Natural killer cell (primary cell): Measurements from ENCODE around the gene CALCB. TPM values are rescaled to one million over a fixed set of nuclear protein-coding genes. Genes with fewer than 3 reads are reported as not detected.

ENCODE experiments used
- ATAC-seq, 3 donors: fragments of 150-1000 bp in 2 of 3; fragments of 200-7000 bp in 1 of 3; cut with Tn5 transposase; 1 replicate in 1 of 3; 2 replicates in 2 of 3; pipeline ENCODE4 v1.10.0; 2021; ENCODE audit warnings: mild to moderate bottlenecking in 2 of 3, moderate library complexity in 2 of 3
- DNase-seq, 2 donors: peaks; one replicate each; pipeline versions ENCODE4 v3.0.0 to v3.0.0-alpha.2; 2013 to 2021; ENCODE audit warnings: mixed read lengths in 1 of 2
- H3K27ac ChIP-seq: one replicate; pipeline ENCODE4 v1.5.1; 2013; ENCODE audit warnings: mild to moderate bottlenecking, low read length
- H3K27me3 ChIP-seq: one replicate; pipeline ENCODE4 v1.6.1; 2013; ENCODE audit warnings: low read length; ENCODE audit not compliant: control insufficient read depth, insufficient read depth
- H3K36me3 ChIP-seq: one replicate; pipeline ENCODE4 v1.6.1; 2013; ENCODE audit warnings: low read length; ENCODE audit not compliant: control insufficient read depth, insufficient read depth
- H3K4me1 ChIP-seq: one replicate; pipeline ENCODE4 v1.6.1; 2013; ENCODE audit warnings: low read length; ENCODE audit not compliant: control insufficient read depth, insufficient read depth
- H3K4me3 ChIP-seq: one replicate; pipeline ENCODE4 v1.5.1; 2013; ENCODE audit warnings: low read length
- H3K9me3 ChIP-seq: one replicate; pipeline ENCODE4 v1.6.1; 2013; ENCODE audit warnings: low read length; ENCODE audit not compliant: control insufficient read depth, insufficient read depth
- H3K27ac Mint-ChIP-seq, 2 donors: one replicate each; pipeline ENCODE4 v1.8.0; 2022; ENCODE audit warnings: mild to moderate bottlenecking in 2 of 2, mixed read lengths in 2 of 2, moderate library complexity in 1 of 2
- H3K27me3 Mint-ChIP-seq, 2 donors: one replicate each; pipeline ENCODE4 v1.8.0; 2022; ENCODE audit warnings: low read depth in 2 of 2, mixed read lengths in 2 of 2
- H3K36me3 Mint-ChIP-seq: one replicate; pipeline ENCODE4 v1.8.0; 2022; ENCODE audit warnings: mixed read lengths
- H3K4me1 Mint-ChIP-seq, 2 donors: one replicate each; pipeline ENCODE4 v1.8.0; 2022; ENCODE audit warnings: mixed read lengths in 2 of 2
- H3K4me3 Mint-ChIP-seq: one replicate; pipeline ENCODE4 v1.8.0; 2022; ENCODE audit warnings: mild to moderate bottlenecking, moderate library complexity, mixed read lengths
- H3K9me3 Mint-ChIP-seq, 2 donors: one replicate each; pipeline ENCODE4 v1.8.0; 2022; ENCODE audit warnings: mixed read lengths in 2 of 2
- WGBS: methylation state at CpG from one replicate; pipeline ENCODE4 v1.1.7; 2013; ENCODE audit warnings: missing lambda C conversion rate; ENCODE audit not compliant: insufficient coverage; 5-methylcytosine and 5-hydroxymethylcytosine counted together
- intact Hi-C: fragments of 100-400 bp; cut with micrococcal nuclease; formaldehyde crosslinking; loops from one replicate; pipeline ENCODE4 v1.14.2; 2022
- total RNA-seq, 4 donors: library from RNA; stranded (reverse); fragments of 120-200 nt in 1 of 4; gene quantifications; one replicate each; pipeline versions ENCODE4 v1.2.3 to v1.2.4, GENCODE V29; 2013 to 2022
- TF ChIP-seq, protein P1 (sequence below): fragments of 200-600 bp; IDR thresholded peaks from one replicate; pipeline ENCODE4 v1.8.0; 2022; ENCODE audit warnings: antibody characterized with exemption

The CALCB gene
- total RNA-seq, 3 donors from 2014 or later (not counting 1 experiment from before 2014, with no cell fraction given) = 0.19 to 1.3 (median 0.27) TPM

GRCh38 chr11:15097411-15097810, 24.0 kb downstream of the CALCB start:
- no peaks in the 10 kb centered on the region for H3K36me3 Mint-ChIP-seq
- Histone ChIP-seq H3K36me3 (no peaks in the 10 kb centered on the region), H3K4me1 (peaks cover 4% of the 10 kb centered on the region), H3K27ac (no peak overlapping the region), H3K27me3 (peaks cover 2% of the 10 kb centered on the region), H3K4me3 (no peak overlapping the region), H3K9me3 (no peaks in the 10 kb centered on the region)
- no peak for ATAC-seq
- H3K27me3 Mint-ChIP-seq = peaks cover 16 to 28% of the 10 kb centered on the region in 2 donors
- H3K4me3 Mint-ChIP-seq = no peak overlapping the region
- no peak for DNase-seq
- 95% methylated on average over 3 of the region's 3 CpGs for WGBS
- intact Hi-C loops = no loop called here
- TF ChIP-seq, protein P1, sequence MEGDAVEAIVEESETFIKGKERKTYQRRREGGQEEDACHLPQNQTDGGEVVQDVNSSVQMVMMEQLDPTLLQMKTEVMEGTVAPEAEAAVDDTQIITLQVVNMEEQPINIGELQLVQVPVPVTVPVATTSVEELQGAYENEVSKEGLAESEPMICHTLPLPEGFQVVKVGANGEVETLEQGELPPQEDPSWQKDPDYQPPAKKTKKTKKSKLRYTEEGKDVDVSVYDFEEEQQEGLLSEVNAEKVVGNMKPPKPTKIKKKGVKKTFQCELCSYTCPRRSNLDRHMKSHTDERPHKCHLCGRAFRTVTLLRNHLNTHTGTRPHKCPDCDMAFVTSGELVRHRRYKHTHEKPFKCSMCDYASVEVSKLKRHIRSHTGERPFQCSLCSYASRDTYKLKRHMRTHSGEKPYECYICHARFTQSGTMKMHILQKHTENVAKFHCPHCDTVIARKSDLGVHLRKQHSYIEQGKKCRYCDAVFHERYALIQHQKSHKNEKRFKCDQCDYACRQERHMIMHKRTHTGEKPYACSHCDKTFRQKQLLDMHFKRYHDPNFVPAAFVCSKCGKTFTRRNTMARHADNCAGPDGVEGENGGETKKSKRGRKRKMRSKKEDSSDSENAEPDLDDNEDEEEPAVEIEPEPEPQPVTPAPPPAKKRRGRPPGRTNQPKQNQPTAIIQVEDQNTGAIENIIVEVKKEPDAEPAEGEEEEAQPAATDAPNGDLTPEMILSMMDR = no peak
- no peak overlapping the region for H3K27ac Mint-ChIP-seq
- H3K4me1 Mint-ChIP-seq = no peaks in the 10 kb centered on the region
- H3K9me3 Mint-ChIP-seq = no peaks in the 10 kb centered on the region

DNA sequence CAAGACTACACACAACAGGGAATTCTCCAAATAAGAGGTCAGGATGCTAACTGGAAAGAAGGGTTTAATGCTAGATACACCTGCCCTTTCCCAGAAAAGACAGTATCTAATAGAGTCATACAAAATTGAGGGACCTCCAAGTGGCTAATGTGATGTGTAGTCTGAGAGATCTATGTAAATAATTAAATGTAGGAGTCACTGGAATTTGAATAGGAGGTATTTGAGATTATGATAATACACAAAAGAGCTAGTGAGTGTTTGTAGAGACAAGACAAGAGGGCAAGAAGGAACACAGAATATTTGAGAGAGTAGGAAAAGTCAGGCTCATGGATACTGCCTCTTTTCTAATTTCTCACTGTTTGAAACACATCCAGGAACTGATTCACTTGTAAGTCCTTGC, 25.9 kb downstream of the CALCB start:
- Mint-ChIP-seq H3K27ac (no peak overlapping the region), H3K36me3 (no peaks in the 10 kb centered on the region), H3K9me3 (no peaks in the 10 kb centered on the region), H3K4me3 (no peak overlapping the region), H3K27me3 (peaks cover 16 to 28% of the 10 kb centered on the region in 2 donors), H3K4me1 (no peaks in the 10 kb centered on the region)
- TF ChIP-seq, protein P1 = no peak
- no peak overlapping the region for H3K27ac ChIP-seq
- intact Hi-C loops = no loop called here
- peaks cover 4% of the 10 kb centered on the region for H3K4me1 ChIP-seq
- DNase-seq (no peak), ATAC-seq (no peak)
- H3K4me3 ChIP-seq = no peak overlapping the region
- no peaks in the 10 kb centered on the region for H3K9me3 ChIP-seq
- peaks cover 2% of the 10 kb centered on the region for H3K27me3 ChIP-seq
- no peaks in the 10 kb centered on the region for H3K36me3 ChIP-seq

DNA sequence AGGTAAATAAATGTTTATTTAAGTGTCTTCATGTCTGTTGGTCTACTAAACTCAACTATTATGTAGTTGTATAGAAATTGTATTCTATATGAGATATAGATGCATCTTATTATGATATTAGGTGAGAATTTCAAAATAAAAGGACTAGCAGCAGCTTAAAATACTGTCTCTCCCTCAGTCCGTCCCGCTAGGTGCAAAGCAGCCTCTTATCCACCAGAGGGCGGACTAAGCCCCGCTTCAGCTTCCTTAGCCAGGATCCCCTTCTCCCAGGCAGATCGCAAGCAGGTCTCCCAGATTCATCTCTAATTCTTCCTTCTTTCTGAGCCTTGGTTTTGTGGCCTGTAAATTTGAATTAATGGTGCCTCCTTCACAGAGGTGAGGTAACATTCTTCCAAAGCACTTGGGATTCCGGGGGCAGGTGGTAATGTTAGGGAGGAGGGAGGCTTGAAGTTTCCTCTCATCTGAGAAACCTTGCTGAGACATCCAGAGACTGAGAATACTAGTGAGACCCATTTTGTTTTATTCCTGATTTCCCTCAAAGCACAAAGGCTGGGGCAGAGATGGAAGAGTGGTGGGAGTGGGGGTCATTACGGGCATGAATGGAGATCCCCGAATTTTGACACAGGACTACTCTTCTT, 27.8 kb downstream of the CALCB start:
- no peaks in the 10 kb centered on the region for H3K27me3 ChIP-seq
- H3K36me3 Mint-ChIP-seq = no peaks in the 10 kb centered on the region
- H3K27ac Mint-ChIP-seq = no peak overlapping the region
- H3K4me3 Mint-ChIP-seq = no peak overlapping the region
- no peak overlapping the region for H3K4me3 ChIP-seq
- DNase-seq (peak; percentile 35 to 67), ATAC-seq (peak; percentile 63 to 85 (median 73))
- TF ChIP-seq, protein P1 = peak; percentile 90
- no peaks in the 10 kb centered on the region for H3K9me3 Mint-ChIP-seq
- WGBS = 32% methylated on average over 7 of the region's 8 CpGs
- H3K36me3 ChIP-seq = no peaks in the 10 kb centered on the region
- no peaks in the 10 kb centered on the region for H3K9me3 ChIP-seq
- H3K27me3 Mint-ChIP-seq = peaks cover 11 to 28% of the 10 kb centered on the region in 2 donors
- intact Hi-C loops = loop anchor here (1.0 kb wide), 1 partner anchor 107 kb away; no protein-coding TSS in a partner anchor
- peaks cover 4% of the 10 kb centered on the region for H3K4me1 ChIP-seq
- no peaks in the 10 kb centered on the region for H3K4me1 Mint-ChIP-seq
- no peak overlapping the region for H3K27ac ChIP-seq

DNA sequence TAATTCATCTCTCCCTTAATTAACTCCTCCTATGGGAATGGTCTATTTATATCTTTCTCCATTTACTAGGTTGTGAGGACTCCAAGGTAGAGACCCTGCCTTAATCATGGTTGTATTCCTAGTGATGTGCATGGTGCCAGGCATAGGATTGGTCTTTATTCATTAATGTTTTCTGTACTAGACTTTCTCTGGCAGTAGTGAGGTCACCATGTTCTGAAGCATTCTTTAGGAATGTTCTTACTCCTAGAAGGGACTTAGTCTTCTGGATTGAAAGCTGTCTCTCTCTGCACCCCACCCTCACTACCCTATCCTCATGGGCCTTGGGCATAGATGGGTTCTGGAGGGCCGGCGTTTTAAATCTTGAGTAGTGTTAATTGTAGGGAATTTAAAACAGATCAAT, 30.8 kb downstream of the CALCB start:
- Mint-ChIP-seq H3K36me3 (no peaks in the 10 kb centered on the region), H3K9me3 (no peaks in the 10 kb centered on the region), H3K4me3 (no peak overlapping the region), H3K4me1 (no peaks in the 10 kb centered on the region), H3K27ac (no peak overlapping the region), H3K27me3 (peaks cover 5 to 13% of the 10 kb centered on the region in 2 donors)
- no peak for ATAC-seq
- WGBS = no CpG with 5 or more reads among the region's 2 CpGs
- no peaks in the 10 kb centered on the region for H3K9me3 ChIP-seq
- H3K27me3 ChIP-seq = no peaks in the 10 kb centered on the region
- no peak overlapping the region for H3K27ac ChIP-seq
- H3K36me3 ChIP-seq = no peaks in the 10 kb centered on the region
- intact Hi-C loops = no loop called here
- no peak for DNase-seq
- no peak overlapping the region for H3K4me3 ChIP-seq
- H3K4me1 ChIP-seq = peaks cover 4% of the 10 kb centered on the region
- TF ChIP-seq, protein P1 = no peak
